Tibial artery (tissue), 4 donors: ENCODE data around the gene C6orf15.

ENCODE experiments used
- DNase-seq, 2 donors: peaks; one replicate each; pipeline ENCODE4 v3.0.0-alpha.2; 2019
- H3K27ac ChIP-seq, 2 donors: fragments of 200-600 bp; sonication (generic) in 1 of 2; 1 replicate in 1 of 2; 2 replicates in 1 of 2; pipeline ENCODE4 v1.5.1; 2018 to 2019; ENCODE audit warnings: mild to moderate bottlenecking in 1 of 2
- H3K27me3 ChIP-seq, 2 donors: fragments of 200-600 bp; sonication (generic) in 1 of 2; one replicate each; pipeline versions ENCODE4 v1.5.1 to v1.6.0; 2016 to 2019
- H3K36me3 ChIP-seq, 3 donors: fragments of 200-600 bp; sonication (generic) in 2 of 3; one replicate each; pipeline ENCODE4 v1.5.1; 2016 to 2019; ENCODE audit warnings: mild to moderate bottlenecking in 2 of 3
- H3K4me1 ChIP-seq, 4 donors: fragments of 200-600 bp; sonication (generic) in 2 of 4; 1 replicate in 3 of 4; 2 replicates in 1 of 4; pipeline ENCODE4 v1.5.1; 2016 to 2019
- H3K4me3 ChIP-seq, 2 donors: fragments of 200-600 bp; sonication (generic) in 1 of 2; 1 replicate in 1 of 2; 2 replicates in 1 of 2; pipeline ENCODE4 v1.5.1; 2018 to 2019; ENCODE audit warnings: mild to moderate bottlenecking in 2 of 2
- H3K9me3 ChIP-seq, 3 donors: fragments of 200-600 bp; sonication (generic) in 1 of 3; one replicate each; pipeline ENCODE4 v1.5.1; 2016 to 2019
- intact Hi-C: fragments of 100-400 bp; cut with DNase I; formaldehyde crosslinking; loops from one replicate; pipeline ENCODE4 v1.15.0; 2023; ENCODE audit warnings: low total_unique reads
- TF ChIP-seq, protein P1 (sequence below), 2 experiments: fragments of 200-600 bp in 1 of 2; fragments of 450-650 bp in 1 of 2; IDR thresholded peaks; one replicate each; pipeline ENCODE4 v1.5.1; 2017 to 2019; ENCODE audit warnings: antibody characterized with exemption in 2 of 2, mild to moderate bottlenecking in 1 of 2, moderate library complexity in 1 of 2

Gene C6orf15

DNA sequence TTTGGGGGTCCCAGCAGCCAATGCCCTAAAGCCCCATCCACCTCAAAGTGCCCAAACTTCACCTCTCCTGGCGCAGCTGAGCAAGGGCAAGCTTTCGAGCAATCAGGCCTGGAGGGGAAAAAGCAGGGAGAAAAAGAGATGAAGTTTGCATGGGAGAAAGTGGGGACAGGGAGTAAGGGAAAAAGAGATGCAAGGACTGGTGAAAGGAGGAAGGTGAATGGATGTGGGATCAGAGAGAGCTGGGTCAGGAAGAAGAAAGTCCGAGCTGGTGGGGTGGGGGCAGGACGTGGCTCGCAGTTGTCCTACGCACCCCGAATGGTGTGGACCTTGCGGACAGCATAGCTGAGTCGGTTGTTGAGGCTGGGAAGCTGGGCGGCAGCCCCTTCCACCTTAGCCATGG, 33.0 kb upstream of the C6orf15 start:
- H3K4me3 ChIP-seq, result no peak overlapping the region
- H3K36me3 ChIP-seq, result peaks cover 7 to 58% (median 19%) of the 10 kb centered on the region in 3 donors
- H3K27me3 ChIP-seq, result no peaks in the 10 kb centered on the region
- no peaks in the 10 kb centered on the region for H3K9me3 ChIP-seq
- peaks cover 0 to 5% (median 1%) of the 10 kb centered on the region in 4 donors for H3K4me1 ChIP-seq
- intact Hi-C loops, result no loop called here
- H3K27ac ChIP-seq, result no peak overlapping the region
- TF ChIP-seq, protein P1, sequence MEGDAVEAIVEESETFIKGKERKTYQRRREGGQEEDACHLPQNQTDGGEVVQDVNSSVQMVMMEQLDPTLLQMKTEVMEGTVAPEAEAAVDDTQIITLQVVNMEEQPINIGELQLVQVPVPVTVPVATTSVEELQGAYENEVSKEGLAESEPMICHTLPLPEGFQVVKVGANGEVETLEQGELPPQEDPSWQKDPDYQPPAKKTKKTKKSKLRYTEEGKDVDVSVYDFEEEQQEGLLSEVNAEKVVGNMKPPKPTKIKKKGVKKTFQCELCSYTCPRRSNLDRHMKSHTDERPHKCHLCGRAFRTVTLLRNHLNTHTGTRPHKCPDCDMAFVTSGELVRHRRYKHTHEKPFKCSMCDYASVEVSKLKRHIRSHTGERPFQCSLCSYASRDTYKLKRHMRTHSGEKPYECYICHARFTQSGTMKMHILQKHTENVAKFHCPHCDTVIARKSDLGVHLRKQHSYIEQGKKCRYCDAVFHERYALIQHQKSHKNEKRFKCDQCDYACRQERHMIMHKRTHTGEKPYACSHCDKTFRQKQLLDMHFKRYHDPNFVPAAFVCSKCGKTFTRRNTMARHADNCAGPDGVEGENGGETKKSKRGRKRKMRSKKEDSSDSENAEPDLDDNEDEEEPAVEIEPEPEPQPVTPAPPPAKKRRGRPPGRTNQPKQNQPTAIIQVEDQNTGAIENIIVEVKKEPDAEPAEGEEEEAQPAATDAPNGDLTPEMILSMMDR (IDR thresholded peaks at IDR 0.05), result no peak
- no peak for DNase-seq

DNA sequence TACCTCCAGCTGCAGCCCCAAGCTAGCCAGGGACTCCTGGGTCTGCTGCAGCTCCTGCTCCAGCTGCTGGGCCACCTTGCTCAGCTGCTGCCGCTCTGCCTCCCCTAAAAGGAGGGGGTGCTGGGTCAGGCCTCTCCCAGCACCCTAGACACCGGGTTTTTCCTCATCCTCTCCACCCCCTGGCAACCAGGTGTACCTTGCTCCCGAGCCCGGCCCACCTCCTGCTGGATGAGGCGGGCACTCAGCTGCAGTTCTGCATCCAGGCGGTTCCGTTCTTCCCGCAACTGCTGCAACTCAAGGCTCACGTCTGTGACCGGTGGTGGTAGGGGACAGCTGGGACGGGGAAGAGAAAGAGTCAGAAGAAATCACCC, 32.6 kb upstream of the C6orf15 start:
- Histone ChIP-seq H3K27me3 (no peaks in the 10 kb centered on the region), H3K27ac (no peak overlapping the region), H3K4me3 (no peak overlapping the region), H3K36me3 (peaks cover 3 to 54% (median 15%) of the 10 kb centered on the region in 3 donors), H3K4me1 (peaks cover 0 to 5% (median 1%) of the 10 kb centered on the region in 4 donors), H3K9me3 (no peaks in the 10 kb centered on the region)
- intact Hi-C loops, result no loop called here
- DNase-seq, result no peak
- TF ChIP-seq, protein P1 (IDR thresholded peaks at IDR 0.05), result no peak

DNA sequence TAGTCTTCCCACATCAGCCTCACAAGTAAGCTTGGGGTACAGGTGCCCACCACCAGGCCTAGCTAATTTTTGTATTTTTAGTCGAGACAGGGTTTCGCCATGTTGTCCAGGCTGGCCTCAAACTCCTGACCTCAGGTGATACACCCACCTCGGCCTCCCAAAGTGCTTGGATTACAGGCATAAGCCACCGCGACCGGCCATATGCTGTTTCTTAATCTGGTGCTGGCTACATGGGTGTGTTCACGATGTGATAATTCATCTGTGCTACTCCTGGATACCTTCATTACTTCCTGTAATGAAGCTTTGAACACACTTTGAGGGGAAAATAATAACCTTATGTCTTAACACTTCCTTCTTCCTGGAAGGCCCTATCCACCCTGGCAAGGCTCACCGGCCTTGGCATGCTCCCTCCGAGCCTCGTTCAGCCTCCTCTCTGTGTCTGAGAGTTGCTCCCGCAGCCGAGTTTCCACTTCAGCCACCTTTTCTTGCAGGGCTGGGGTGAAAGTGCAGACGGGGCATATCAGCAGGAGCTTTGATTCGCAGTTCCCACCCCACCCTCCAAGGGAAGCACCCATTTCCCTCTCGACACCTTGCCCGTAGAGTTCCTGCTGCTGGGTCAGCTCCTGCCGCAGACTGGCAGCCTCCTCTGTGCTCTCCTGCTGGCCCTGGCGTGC, 32.1 kb upstream of the C6orf15 start:
- intact Hi-C loops, result no loop called here
- peaks cover 0 to 5% (median 1%) of the 10 kb centered on the region in 4 donors for H3K4me1 ChIP-seq
- peaks cover 0 to 48% (median 10%) of the 10 kb centered on the region in 3 donors for H3K36me3 ChIP-seq
- TF ChIP-seq, protein P1 (IDR thresholded peaks at IDR 0.05), result no peak
- no peak overlapping the region for H3K27ac ChIP-seq
- H3K4me3 ChIP-seq, result no peak overlapping the region
- H3K27me3 ChIP-seq, result no peaks in the 10 kb centered on the region
- no peak for DNase-seq
- no peaks in the 10 kb centered on the region for H3K9me3 ChIP-seq

DNA sequence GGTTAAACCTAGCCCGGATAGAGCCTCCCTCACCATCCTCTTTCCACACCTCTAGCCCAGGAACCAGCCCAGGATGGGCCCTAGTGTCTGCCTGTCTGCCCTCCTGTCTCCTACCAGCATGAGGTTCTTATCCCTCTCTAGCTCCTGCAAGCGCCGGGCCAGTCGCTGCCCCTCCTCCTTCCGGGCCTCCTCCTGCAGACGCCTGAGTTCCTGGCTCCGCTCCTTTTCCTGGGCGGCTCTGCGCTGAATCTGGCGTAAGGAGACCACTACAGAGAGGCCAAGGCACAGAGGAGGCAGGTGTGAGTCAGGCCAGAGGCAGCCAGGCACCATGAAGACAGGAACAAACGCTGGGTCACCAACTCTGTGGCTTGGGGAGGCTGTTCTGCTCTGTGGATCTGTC, 30.8 kb upstream of the C6orf15 start:
- TF ChIP-seq, protein P1 (IDR thresholded peaks at IDR 0.05), result no peak
- intact Hi-C loops, result no loop called here
- no peaks in the 10 kb centered on the region for H3K9me3 ChIP-seq
- H3K27me3 ChIP-seq, result peaks cover 0 to 6% of the 10 kb centered on the region in 2 donors
- H3K36me3 ChIP-seq, result peaks cover 0 to 40% (median 6%) of the 10 kb centered on the region in 3 donors
- H3K27ac ChIP-seq, result peak overlapping the region in 1 of 2 donors; percentile 25
- peak in 1 of 2 donors; percentile 83 for DNase-seq
- H3K4me1 ChIP-seq, result peaks cover 0 to 5% (median 1%) of the 10 kb centered on the region in 4 donors
- H3K4me3 ChIP-seq, result no peak overlapping the region

DNA sequence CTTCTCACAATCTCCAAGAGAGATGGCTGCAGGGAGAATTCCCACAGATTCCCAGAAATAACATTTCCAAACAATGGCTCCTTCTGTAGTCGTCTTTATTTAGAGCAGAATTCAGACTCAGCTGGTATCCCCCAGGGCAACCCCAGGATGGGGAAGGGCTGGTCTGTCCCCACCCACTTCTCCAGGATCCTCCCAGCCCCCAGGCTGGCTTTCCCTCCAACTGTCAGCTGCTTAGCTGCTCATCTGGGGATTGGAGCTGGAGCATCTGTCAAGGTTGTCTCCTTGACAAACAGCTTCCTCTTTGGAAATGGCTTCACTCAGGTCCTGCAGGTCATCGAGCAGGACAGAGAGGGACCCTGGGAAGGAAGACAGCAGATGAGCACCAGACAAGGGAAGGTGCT, 30.0 kb upstream of the C6orf15 start:
- H3K36me3 ChIP-seq, result peaks cover 0 to 40% (median 6%) of the 10 kb centered on the region in 3 donors
- TF ChIP-seq, protein P1 (IDR thresholded peaks at IDR 0.05), result no peak
- DNase-seq, result no peak
- H3K27me3 ChIP-seq, result peaks cover 0 to 10% of the 10 kb centered on the region in 2 donors
- H3K9me3 ChIP-seq, result no peaks in the 10 kb centered on the region
- no peak overlapping the region for H3K4me3 ChIP-seq
- H3K27ac ChIP-seq, result no peak overlapping the region
- peaks cover 0 to 13% (median 4%) of the 10 kb centered on the region in 4 donors for H3K4me1 ChIP-seq
- intact Hi-C loops, result no loop called here
